ENCODE data around the gene KIF1B.
A peak's percentile ranks its signal among the peaks of the same experiment; 100 is the strongest.

Gene KIF1B

GRCh38 chr1:10209905-10210810 lies at the start of gene KIF1B:
Gene KIF1B, plus strand, starts transcription at chr1:10210570. Its CDS starts 21,759 bp downstream, at chr1:10232329.
- peak; percentile 11 for FAIRE-seq
- peak; percentile 100 for DNase-seq (ENCODE audit: insufficient read length, low spot score)

GRCh38 chr1:10160907-10161490 lies 49.4 kb upstream of the KIF1B start:
- FAIRE-seq (no peak), DNase-seq (ENCODE audit: insufficient read length, low spot score) (no peak)

GRCh38 chr1:10161541-10162290 lies 48.7 kb upstream of the KIF1B start:
- no peak for FAIRE-seq
- no peak for DNase-seq (ENCODE audit: insufficient read length, low spot score)

- FAIRE-seq (no peak), DNase-seq (ENCODE audit: insufficient read length, low spot score) (no peak)
These were observed 41.4 kb upstream of the KIF1B start for GRCh38 chr1:10168912-10169514.

- DNase-seq (ENCODE audit: insufficient read length, low spot score) = no peak
- no peak for FAIRE-seq
These were observed 40.2 kb upstream of the KIF1B start for GRCh38 chr1:10170239-10170574.

GRCh38 chr1:10171105-10171767 lies 39.1 kb upstream of the KIF1B start:
- no peak for FAIRE-seq

GRCh38 chr1:10171995-10172669 lies 38.2 kb upstream of the KIF1B start:
- FAIRE-seq = no peak

More at GRCh38 chr1:10171105-10171767, 39.1 kb upstream of the KIF1B start:
- DNase-seq (ENCODE audit: insufficient read length, low spot score) = no peak

GRCh38 chr1:10173582-10173981 lies 36.8 kb upstream of the KIF1B start:
- DNase-seq (ENCODE audit: insufficient read length, low spot score) (no peak), FAIRE-seq (no peak)

More at GRCh38 chr1:10171995-10172669, 38.2 kb upstream of the KIF1B start:
- no peak for DNase-seq (ENCODE audit: insufficient read length, low spot score)

GRCh38 chr1:10177876-10178275 lies 32.5 kb upstream of the KIF1B start:
- FAIRE-seq (no peak), DNase-seq (ENCODE audit: insufficient read length, low spot score) (no peak)

- no peak for DNase-seq (ENCODE audit: insufficient read length, low spot score)
- no peak for FAIRE-seq
These were observed 31.6 kb upstream of the KIF1B start for GRCh38 chr1:10178597-10179405.

GRCh38 chr1:10179406-10180091 lies 30.8 kb upstream of the KIF1B start:
- FAIRE-seq (no peak), DNase-seq (ENCODE audit: insufficient read length, low spot score) (no peak)

- FAIRE-seq (no peak), DNase-seq (ENCODE audit: insufficient read length, low spot score) (no peak)
These were observed 29.2 kb upstream of the KIF1B start for GRCh38 chr1:10181154-10181553.

GRCh38 chr1:10185759-10186158 lies 24.6 kb upstream of the KIF1B start:
- DNase-seq (ENCODE audit: insufficient read length, low spot score) (no peak), FAIRE-seq (no peak)

GRCh38 chr1:10186331-10187025 lies 23.9 kb upstream of the KIF1B start:
- FAIRE-seq (no peak), DNase-seq (ENCODE audit: insufficient read length, low spot score) (no peak)

GRCh38 chr1:10187026-10187334 lies 23.4 kb upstream of the KIF1B start:
- FAIRE-seq (no peak), DNase-seq (ENCODE audit: insufficient read length, low spot score) (no peak)

- DNase-seq (ENCODE audit: insufficient read length, low spot score) (no peak), FAIRE-seq (no peak)
These were observed 22.2 kb upstream of the KIF1B start for GRCh38 chr1:10188133-10188650.

GRCh38 chr1:10189659-10190058 lies 20.7 kb upstream of the KIF1B start:
- FAIRE-seq (no peak), DNase-seq (ENCODE audit: insufficient read length, low spot score) (no peak)

GRCh38 chr1:10192263-10192662 lies 18.1 kb upstream of the KIF1B start:
- DNase-seq (ENCODE audit: insufficient read length, low spot score) (no peak), FAIRE-seq (no peak)

All from GM19239 (cell line).